ENCODE measurements around the gene TLK2.

The TLK2 gene

GRCh38 chr17:62617894-62618472 lies 139.4 kb downstream of the TLK2 start:
- no peak for TF ChIP-seq CTCF (IDR thresholded peaks at IDR 0.05; ENCODE audit: control insufficient read depth, extremely low read depth, insufficient read depth)
- no peak overlapping the region for H3K4me3 ChIP-seq (ENCODE audit: low read depth, low read length)
- DNase-seq (ENCODE audit: low read depth) = no peak

- DNase-seq (ENCODE audit: low read depth) = no peak
- no peak overlapping the region for H3K4me3 ChIP-seq (ENCODE audit: low read depth, low read length)
- no peak for TF ChIP-seq CTCF (IDR thresholded peaks at IDR 0.05; ENCODE audit: control insufficient read depth, extremely low read depth, insufficient read depth)
Measured at GRCh38 chr17:62618647-62619416, 140.2 kb downstream of the TLK2 start.

GRCh38 chr17:62619417-62620155 lies 141.0 kb downstream of the TLK2 start:
- no peak for DNase-seq (ENCODE audit: low read depth)
- H3K4me3 ChIP-seq (ENCODE audit: low read depth, low read length) = no peak overlapping the region
- TF ChIP-seq CTCF (IDR thresholded peaks at IDR 0.05; ENCODE audit: control insufficient read depth, extremely low read depth, insufficient read depth) = no peak

GRCh38 chr17:62621223-62621622 lies 142.6 kb downstream of the TLK2 start:
- DNase-seq (ENCODE audit: low read depth) = no peak
- H3K4me3 ChIP-seq (ENCODE audit: low read depth, low read length) = no peak overlapping the region
- TF ChIP-seq CTCF (IDR thresholded peaks at IDR 0.05; ENCODE audit: control insufficient read depth, extremely low read depth, insufficient read depth) = no peak

- no peak for DNase-seq (ENCODE audit: low read depth)
- TF ChIP-seq CTCF (IDR thresholded peaks at IDR 0.05; ENCODE audit: control insufficient read depth, extremely low read depth, insufficient read depth) = no peak
- H3K4me3 ChIP-seq (ENCODE audit: low read depth, low read length) = no peak overlapping the region
Measured at GRCh38 chr17:62625184-62625869, 146.7 kb downstream of the TLK2 start.

- no peak for DNase-seq (ENCODE audit: low read depth)
- H3K4me3 ChIP-seq (ENCODE audit: low read depth, low read length) = no peak overlapping the region
- no peak for TF ChIP-seq CTCF (IDR thresholded peaks at IDR 0.05; ENCODE audit: control insufficient read depth, extremely low read depth, insufficient read depth)
Measured at GRCh38 chr17:62625870-62626200, 147.2 kb downstream of the TLK2 start.

Measured in LNCaP clone FGC (cell line).